Upper lobe of left lung (tissue), 6 donors: ENCODE measurements around the gene CLDN2. TPM values are rescaled to one million over a fixed set of nuclear protein-coding genes. Genes with fewer than 3 reads are reported as not detected.
"Not testable (repeated sequence)": the region's sequence is repeated elsewhere in the genome, so short reads cannot be mapped to it uniquely, and the experiment has no call there.

ENCODE experiments used
- ATAC-seq, 2 donors: fragments of 200-7000 bp; cut with Tn5 transposase; one replicate each; pipeline ENCODE4 v1.9.1; 2022; ENCODE audit warnings: mild to moderate bottlenecking in 2 of 2, moderate library complexity in 2 of 2; ENCODE audit not compliant: low FRiP score in 2 of 2
- DNase-seq, 2 donors: peaks; one replicate each; pipeline ENCODE4 v3.0.0-alpha.2; 2019 to 2020
- H3K27ac ChIP-seq, 4 donors: fragments of 200-600 bp; sonication (generic); one replicate each; pipeline ENCODE4 v1.5.1; 2016 to 2019
- H3K27me3 ChIP-seq, 4 donors: fragments of 200-600 bp; sonication (generic); one replicate each; pipeline ENCODE4 v1.5.1; 2017 to 2019
- H3K36me3 ChIP-seq, 4 donors: fragments of 200-600 bp; sonication (generic); one replicate each; pipeline ENCODE4 v1.5.1; 2016 to 2019
- H3K4me1 ChIP-seq, 4 donors: fragments of 200-600 bp; sonication (generic); one replicate each; pipeline ENCODE4 v1.5.1; 2018 to 2019
- H3K4me3 ChIP-seq, 4 donors: fragments of 200-600 bp; sonication (generic); one replicate each; pipeline ENCODE4 v1.5.1; 2017 to 2019; ENCODE audit warnings: mild to moderate bottlenecking in 2 of 4, moderate library complexity in 1 of 4
- H3K9me3 ChIP-seq, 4 donors: fragments of 200-600 bp; sonication (generic); one replicate each; pipeline ENCODE4 v1.5.1; 2018 to 2019
- CTCF ChIP-seq, 6 experiments: fragments of 450-650 bp in 4 of 6; fragments of 200-600 bp in 2 of 6; sonication (generic) in 2 of 6; IDR thresholded peaks; one replicate each; pipeline ENCODE4 v1.5.1; 2016 to 2019; ENCODE audit warnings: antibody characterized with exemption in 6 of 6
- EP300 ChIP-seq, 4 donors: sonication (generic); formaldehyde crosslinking; IDR thresholded peaks; one replicate each; pipeline ENCODE4 v1.5.1; 2017; ENCODE audit warnings: antibody characterized with exemption in 4 of 4, control low read depth in 2 of 4
- POLR2A ChIP-seq, 4 donors: fragments of 450-650 bp; IDR thresholded peaks; one replicate each; pipeline ENCODE4 v1.5.1; 2016 to 2017; ENCODE audit warnings: antibody characterized with exemption in 4 of 4, mild to moderate bottlenecking in 2 of 4
- POLR2AphosphoS5 ChIP-seq, 2 donors: sonication (generic); formaldehyde crosslinking; IDR thresholded peaks; one replicate each; pipeline ENCODE4 v1.5.1; 2017; ENCODE audit warnings: antibody characterized with exemption in 2 of 2
- WGBS, 2 donors: methylation state at CpG; one replicate each; pipeline ENCODE4 v1.1.5; 2017 to 2018; 5-methylcytosine and 5-hydroxymethylcytosine counted together
- total RNA-seq, 6 donors: library from RNA; depleted of rRNA in 4 of 6; stranded (reverse); fragments of >200 nt in 4 of 6; gene quantifications; one replicate each; pipeline versions ENCODE4 v1.1.0 to v1.2.1, GENCODE V29; 2016 to 2021
- donor health status: DM: no; HTN: no; CAD: no; lungs with moderate emphysema.
- donor health status: DM: no; HTN: yes; CAD: no; lungs with severe emphysema.

CLDN2 gene
- total RNA-seq, 6 donors from 2014 or later = 0.20 to 1.0 (median 0.64) TPM; not detected in 2

- TF ChIP-seq EP300 (IDR thresholded peaks at IDR 0.05) (no peak), POLR2A (IDR thresholded peaks at IDR 0.05) (no peak), CTCF (IDR thresholded peaks at IDR 0.05) (no peak), POLR2AphosphoS5 (IDR thresholded peaks at IDR 0.05) (no peak)
- Histone ChIP-seq H3K9me3 (no peaks in the 10 kb centered on the region), H3K4me1 (no peaks in the 10 kb centered on the region), H3K36me3 (peaks cover 0 to 13% (median 0%) of the 10 kb centered on the region in 4 donors), H3K27ac (no peak overlapping the region), H3K27me3 (no peaks in the 10 kb centered on the region), H3K4me3 (no peak overlapping the region)
- 56 to 76% methylated on average over 1 of the region's 1 CpG for WGBS, 2 donors
- ATAC-seq = no peak
- no peak for DNase-seq
These were observed 37.7 kb downstream of the CLDN2 start for GRCh38 chrX:106957856-106958255.

GRCh38 chrX:106959901-106960300 is 39.7 kb downstream of the CLDN2 start:
- no peaks in the 10 kb centered on the region for H3K4me1 ChIP-seq
- no peak for DNase-seq

GRCh38 chrX:106963111-106963510 is 42.9 kb downstream of the CLDN2 start:
- DNase-seq (no peak), ATAC-seq (no peak)
- Histone ChIP-seq H3K4me1 (no peaks in the 10 kb centered on the region), H3K36me3 (peaks cover 0 to 7% (median 0%) of the 10 kb centered on the region in 4 donors), H3K4me3 (no peak overlapping the region), H3K27ac (no peak overlapping the region), H3K9me3 (no peaks in the 10 kb centered on the region), H3K27me3 (no peaks in the 10 kb centered on the region)
- TF ChIP-seq POLR2AphosphoS5 (IDR thresholded peaks at IDR 0.05) (no peak), EP300 (IDR thresholded peaks at IDR 0.05) (no peak), POLR2A (IDR thresholded peaks at IDR 0.05) (no peak), CTCF (IDR thresholded peaks at IDR 0.05) (no peak)

More at GRCh38 chrX:106959901-106960300, 39.7 kb downstream of the CLDN2 start:
- WGBS, 2 donors = 62 to 76% methylated on average over 2 of the region's 2 CpGs
- Histone ChIP-seq H3K27ac (no peak overlapping the region), H3K9me3 (no peaks in the 10 kb centered on the region), H3K36me3 (peaks cover 0 to 13% (median 0%) of the 10 kb centered on the region in 4 donors), H3K4me3 (no peak overlapping the region), H3K27me3 (no peaks in the 10 kb centered on the region)
- TF ChIP-seq POLR2AphosphoS5 (IDR thresholded peaks at IDR 0.05) = no peak
- no peak for ATAC-seq

GRCh38 chrX:106964290-106964689 is 44.1 kb downstream of the CLDN2 start:
- Histone ChIP-seq H3K4me1 (no peaks in the 10 kb centered on the region), H3K36me3 (peaks cover 0 to 3% (median 0%) of the 10 kb centered on the region in 4 donors), H3K4me3 (no peak overlapping the region), H3K27ac (no peak overlapping the region), H3K27me3 (no peaks in the 10 kb centered on the region), H3K9me3 (no peaks in the 10 kb centered on the region)
- 47 to 71% methylated on average over 1 of the region's 1 CpG for WGBS, 2 donors
- no peak for TF ChIP-seq POLR2A (IDR thresholded peaks at IDR 0.05)
- no peak for TF ChIP-seq CTCF (IDR thresholded peaks at IDR 0.05)
- no peak for TF ChIP-seq EP300 (IDR thresholded peaks at IDR 0.05)
- TF ChIP-seq POLR2AphosphoS5 (IDR thresholded peaks at IDR 0.05) = no peak
- DNase-seq (no peak), ATAC-seq (no peak)

GRCh38 chrX:106966547-106966946 is 46.3 kb downstream of the CLDN2 start:
- not testable (repeated sequence) for H3K27me3 ChIP-seq, H3K36me3 ChIP-seq, H3K4me1 ChIP-seq, H3K27ac ChIP-seq, ATAC-seq, H3K9me3 ChIP-seq, H3K4me3 ChIP-seq
- WGBS, 2 donors = 63% methylated on average over 6 of the region's 6 CpGs; no CpG with 5 or more reads in 1 of the 2 donors
- DNase-seq = peak in 1 of 2 donors; percentile 50

GRCh38 chrX:106972896-106973295 is 52.7 kb downstream of the CLDN2 start:
- H3K27me3 ChIP-seq = no peaks in the 10 kb centered on the region
- DNase-seq (no peak), ATAC-seq (no peak)
- no peak overlapping the region for H3K27ac ChIP-seq
- no peaks in the 10 kb centered on the region for H3K9me3 ChIP-seq
- no peak overlapping the region for H3K4me3 ChIP-seq
- no peaks in the 10 kb centered on the region for H3K36me3 ChIP-seq
- no peaks in the 10 kb centered on the region for H3K4me1 ChIP-seq
- TF ChIP-seq POLR2AphosphoS5 (IDR thresholded peaks at IDR 0.05) (no peak), EP300 (IDR thresholded peaks at IDR 0.05) (no peak), CTCF (IDR thresholded peaks at IDR 0.05) (no peak), POLR2A (IDR thresholded peaks at IDR 0.05) (no peak)
